ENCODE data around the gene TOMM70. TPM values are rescaled to one million over a fixed set of nuclear protein-coding genes. Genes with fewer than 3 reads are reported as not detected.

TOMM70 gene
- total and polyA plus RNA-seq, 3 donors from 2014 or later, result 32.9 to 43.3 (median 35.4) TPM

DNA sequence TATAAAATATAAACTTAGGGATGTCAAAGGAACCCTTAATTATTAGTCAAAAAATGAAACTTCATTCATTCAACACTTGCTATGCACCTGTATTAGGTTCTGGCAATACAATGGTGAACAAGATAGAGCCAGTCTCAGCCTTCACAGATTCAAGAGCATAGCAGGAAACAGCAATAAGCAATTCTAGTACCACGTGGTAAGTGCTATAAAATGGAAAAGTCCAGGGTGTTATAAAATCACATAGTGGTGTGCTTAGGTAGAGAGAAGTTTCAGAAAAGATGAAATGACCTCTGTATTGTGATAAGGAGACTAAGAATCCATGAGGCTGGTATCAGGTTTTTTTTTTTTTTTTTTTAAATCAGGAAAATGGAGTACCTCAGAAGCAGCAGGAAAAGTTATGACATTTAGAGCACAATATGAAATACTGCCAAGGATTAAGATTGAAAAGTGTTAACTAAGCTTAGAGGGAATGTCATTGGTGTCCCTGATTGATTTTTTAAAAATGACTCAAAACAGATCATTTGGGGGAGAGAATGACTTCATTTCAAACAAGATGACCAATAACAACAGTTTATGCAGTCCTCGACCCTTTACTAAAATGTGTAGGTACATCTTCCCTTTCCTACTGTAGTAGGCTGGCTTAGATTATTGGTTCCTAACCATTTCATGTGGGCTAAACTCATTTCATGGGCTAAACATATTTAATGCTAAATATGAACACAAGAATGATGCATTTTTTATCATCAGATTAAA, 5.0 kb downstream of the TOMM70 start:
- intact Hi-C loops (cut with DNase I; ENCODE audit: low total_unique reads), result no loop called here
- TF ChIP-seq, protein P1, sequence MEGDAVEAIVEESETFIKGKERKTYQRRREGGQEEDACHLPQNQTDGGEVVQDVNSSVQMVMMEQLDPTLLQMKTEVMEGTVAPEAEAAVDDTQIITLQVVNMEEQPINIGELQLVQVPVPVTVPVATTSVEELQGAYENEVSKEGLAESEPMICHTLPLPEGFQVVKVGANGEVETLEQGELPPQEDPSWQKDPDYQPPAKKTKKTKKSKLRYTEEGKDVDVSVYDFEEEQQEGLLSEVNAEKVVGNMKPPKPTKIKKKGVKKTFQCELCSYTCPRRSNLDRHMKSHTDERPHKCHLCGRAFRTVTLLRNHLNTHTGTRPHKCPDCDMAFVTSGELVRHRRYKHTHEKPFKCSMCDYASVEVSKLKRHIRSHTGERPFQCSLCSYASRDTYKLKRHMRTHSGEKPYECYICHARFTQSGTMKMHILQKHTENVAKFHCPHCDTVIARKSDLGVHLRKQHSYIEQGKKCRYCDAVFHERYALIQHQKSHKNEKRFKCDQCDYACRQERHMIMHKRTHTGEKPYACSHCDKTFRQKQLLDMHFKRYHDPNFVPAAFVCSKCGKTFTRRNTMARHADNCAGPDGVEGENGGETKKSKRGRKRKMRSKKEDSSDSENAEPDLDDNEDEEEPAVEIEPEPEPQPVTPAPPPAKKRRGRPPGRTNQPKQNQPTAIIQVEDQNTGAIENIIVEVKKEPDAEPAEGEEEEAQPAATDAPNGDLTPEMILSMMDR (IDR thresholded peaks at IDR 0.05), result no peak
- no peak for TF ChIP-seq POLR2A (IDR thresholded peaks at IDR 0.05)
- H3K4me1 ChIP-seq, result peaks cover 4% of the 10 kb centered on the region
- WGBS, 2 donors, result 73 to 77% methylated on average over 2 of the region's 2 CpGs
- DNase-seq, result no peak
- H3K36me3 ChIP-seq (ENCODE audit: low read depth, missing control alignments), result no peaks in the 10 kb centered on the region
- no peak overlapping the region for H3K4me3 ChIP-seq
- H3K9me3 ChIP-seq, result no peaks in the 10 kb centered on the region
- no peaks in the 10 kb centered on the region for H3K27me3 ChIP-seq
- H3K27ac ChIP-seq, result no peak overlapping the region

DNA sequence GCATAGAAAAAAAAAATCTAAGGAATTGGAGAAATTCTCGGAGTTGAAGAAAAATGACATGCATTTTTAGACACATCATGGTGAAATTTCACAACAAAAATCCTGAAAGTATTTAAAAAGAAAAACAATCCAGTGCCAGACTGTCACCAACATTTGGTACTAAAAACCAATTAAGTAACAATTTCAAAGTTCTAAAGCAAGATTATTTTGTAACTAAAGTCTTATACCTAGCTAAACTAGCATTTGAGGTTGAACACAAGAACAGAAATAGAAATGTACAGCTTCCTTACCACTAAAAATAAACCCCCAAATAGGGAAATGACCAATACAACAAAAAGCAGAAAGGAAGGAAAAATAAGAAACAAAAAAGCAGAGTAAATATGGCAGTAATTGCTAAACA, 11.9 kb downstream of the TOMM70 start:
- no peak overlapping the region for H3K4me3 ChIP-seq
- TF ChIP-seq, protein P1 (IDR thresholded peaks at IDR 0.05), result no peak
- TF ChIP-seq POLR2A (IDR thresholded peaks at IDR 0.05), result no peak
- H3K27me3 ChIP-seq, result no peaks in the 10 kb centered on the region
- intact Hi-C loops (cut with DNase I; ENCODE audit: low total_unique reads), result no loop called here
- 95 to 97% methylated on average over 1 of the region's 1 CpG for WGBS, 2 donors
- no peaks in the 10 kb centered on the region for H3K9me3 ChIP-seq
- no peaks in the 10 kb centered on the region for H3K36me3 ChIP-seq (ENCODE audit: low read depth, missing control alignments)
- DNase-seq, result no peak
- no peaks in the 10 kb centered on the region for H3K4me1 ChIP-seq
- no peak overlapping the region for H3K27ac ChIP-seq

DNA sequence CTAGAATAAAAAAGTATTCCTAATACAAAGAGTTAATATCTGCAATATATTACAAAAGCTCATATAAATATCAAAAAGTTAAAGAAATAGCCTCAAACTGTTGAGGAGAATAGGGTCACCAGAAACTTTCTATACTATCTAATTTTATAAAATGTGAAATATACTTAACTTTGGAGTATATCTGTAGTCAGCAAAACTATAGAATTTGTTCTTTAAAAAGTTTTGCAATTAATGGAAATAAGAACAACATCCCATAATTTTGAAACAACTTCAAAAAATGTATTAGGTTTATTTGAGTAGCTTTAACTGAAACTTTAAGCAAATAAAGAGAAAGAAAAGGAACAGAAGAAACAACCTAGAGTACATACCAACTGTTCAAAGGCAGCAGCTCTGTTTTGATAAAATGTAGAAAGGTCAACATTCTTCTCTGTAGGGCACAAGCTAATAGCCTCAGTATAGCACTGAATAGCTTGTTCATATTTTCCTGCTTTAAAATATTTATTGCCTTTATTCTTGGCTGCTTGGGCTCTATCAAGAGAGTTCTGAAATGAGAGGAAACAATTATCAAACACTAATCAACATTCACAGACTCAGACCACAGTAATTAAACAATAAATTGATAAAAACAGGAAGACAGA, 14.3 kb downstream of the TOMM70 start:
- Histone ChIP-seq H3K4me1 (no peaks in the 10 kb centered on the region), H3K9me3 (no peaks in the 10 kb centered on the region), H3K36me3 (ENCODE audit: low read depth, missing control alignments) (no peaks in the 10 kb centered on the region), H3K4me3 (no peak overlapping the region), H3K27me3 (no peaks in the 10 kb centered on the region), H3K27ac (no peak overlapping the region)
- intact Hi-C loops (cut with DNase I; ENCODE audit: low total_unique reads), result no loop called here
- TF ChIP-seq, protein P1 (IDR thresholded peaks at IDR 0.05), result no peak
- no peak for TF ChIP-seq POLR2A (IDR thresholded peaks at IDR 0.05)
- no peak for DNase-seq

DNA sequence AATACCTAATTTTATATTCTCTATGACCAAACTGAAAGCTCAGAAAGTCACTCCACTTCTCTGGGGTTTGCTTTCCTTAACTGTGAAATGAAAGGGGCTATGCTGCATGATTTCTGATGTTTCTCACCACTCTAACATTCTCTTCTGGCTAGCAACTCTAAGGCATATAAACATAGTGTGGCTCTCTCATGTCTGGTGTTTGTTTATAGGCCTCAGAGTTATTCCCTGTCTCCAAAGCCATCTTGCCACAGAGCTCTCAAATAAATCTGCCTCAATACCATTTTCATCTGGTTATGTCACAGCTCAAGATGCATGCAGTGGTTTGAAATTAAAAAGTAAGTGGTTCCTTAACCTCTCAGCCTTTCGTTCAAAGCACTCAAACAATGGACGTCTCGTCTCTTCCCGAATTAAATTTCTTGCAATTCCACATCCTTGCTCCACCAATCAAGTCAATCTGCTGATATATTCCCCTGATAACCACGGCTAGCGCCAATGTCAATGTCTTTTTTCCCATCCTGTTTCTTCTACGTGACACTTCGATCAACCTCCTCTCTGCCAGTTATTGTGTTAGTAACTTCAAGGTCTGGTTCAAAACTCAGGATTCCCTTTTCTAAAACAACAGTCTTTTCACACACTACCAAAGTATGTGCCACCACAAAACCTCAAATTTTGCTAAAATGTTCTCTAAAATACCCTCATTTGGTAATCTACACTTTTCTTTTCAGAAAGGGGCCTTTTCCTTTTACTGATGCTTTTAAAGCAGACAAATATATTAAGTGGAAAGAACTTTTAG, 16.0 kb downstream of the TOMM70 start:
- no peak overlapping the region for H3K4me3 ChIP-seq
- H3K4me1 ChIP-seq, result no peaks in the 10 kb centered on the region
- H3K27ac ChIP-seq, result no peak overlapping the region
- 96% methylated on average over 8 of the region's 8 CpGs for WGBS, 2 donors
- no peaks in the 10 kb centered on the region for H3K36me3 ChIP-seq (ENCODE audit: low read depth, missing control alignments)
- TF ChIP-seq, protein P1 (IDR thresholded peaks at IDR 0.05), result no peak
- no peak for TF ChIP-seq POLR2A (IDR thresholded peaks at IDR 0.05)
- no peaks in the 10 kb centered on the region for H3K27me3 ChIP-seq
- intact Hi-C loops (cut with DNase I; ENCODE audit: low total_unique reads), result no loop called here
- DNase-seq, result no peak
- H3K9me3 ChIP-seq, result no peaks in the 10 kb centered on the region
